Measurements from ENCODE around the gene ANKRD9.
A peak's percentile ranks its signal among the peaks of the same experiment; 100 is the strongest.

ANKRD9 gene

GRCh38 chr14:102514987-102515733 is 5.6 kb upstream of the ANKRD9 start:
- no peak for TF ChIP-seq CTCF (IDR thresholded peaks at IDR 0.05)
- Histone ChIP-seq H3K4me3 (no peak overlapping the region), H3K27ac (no peak overlapping the region)
- no peak for DNase-seq (ENCODE audit: low spot score)

- no peak for TF ChIP-seq CTCF (IDR thresholded peaks at IDR 0.05)
- H3K27ac ChIP-seq = no peak overlapping the region
- no peak overlapping the region for H3K4me3 ChIP-seq
- DNase-seq (ENCODE audit: low spot score) = no peak
Measured at GRCh38 chr14:102513899-102514772, 4.6 kb upstream of the ANKRD9 start.

GRCh38 chr14:102512793-102513300 is 3.3 kb upstream of the ANKRD9 start:
- H3K4me3 ChIP-seq = no peak overlapping the region
- H3K27ac ChIP-seq = no peak overlapping the region
- no peak for DNase-seq (ENCODE audit: low spot score)
- no peak for TF ChIP-seq CTCF (IDR thresholded peaks at IDR 0.05)

GRCh38 chr14:102511538-102511937 is 2.0 kb upstream of the ANKRD9 start:
- DNase-seq (ENCODE audit: low spot score) = no peak
- no peak for TF ChIP-seq CTCF (IDR thresholded peaks at IDR 0.05)
- Histone ChIP-seq H3K4me3 (no peak overlapping the region), H3K27ac (no peak overlapping the region)

- Histone ChIP-seq H3K4me3 (peak overlapping the region; percentile 90), H3K27ac (peak overlapping the region in 1 of 2 donors; percentile 87)
- TF ChIP-seq CTCF (IDR thresholded peaks at IDR 0.05) = no peak
- no peak for DNase-seq (ENCODE audit: low spot score)
Measured at GRCh38 chr14:102510616-102511520, 1.3 kb upstream of the ANKRD9 start.
